ENCODE data around the gene RBM48. TPM values are rescaled to one million over a fixed set of nuclear protein-coding genes. Genes with fewer than 3 reads are reported as not detected.
"Not testable (repeated sequence)": the region's sequence is repeated elsewhere in the genome, so short reads cannot be mapped to it uniquely, and the experiment has no call there.

Gene RBM48
- total RNA-seq, 1 donor from 2014 or later = 10.9 TPM

DNA sequence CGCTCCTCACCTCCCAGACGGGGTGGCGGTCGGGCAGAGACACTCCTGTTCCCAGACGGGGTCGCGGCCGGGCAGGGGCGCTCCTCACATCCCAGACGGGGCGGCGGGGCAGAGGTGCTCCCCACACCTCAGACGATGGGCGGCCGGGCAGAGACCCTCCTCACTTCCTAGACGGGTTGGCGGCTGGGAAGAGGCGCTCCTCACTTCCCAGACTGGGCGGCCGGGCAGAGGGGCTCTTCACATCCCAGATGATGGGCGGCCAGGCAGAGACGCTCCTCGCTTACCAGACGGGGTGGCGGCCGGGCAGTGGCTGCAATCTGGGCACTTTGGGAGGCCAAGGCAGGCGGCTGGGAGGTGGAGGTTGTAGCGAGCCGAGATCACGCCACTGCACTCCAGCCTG is 16.5 kb downstream of the RBM48 start:
- DNase-seq (ENCODE audit: low spot score) = not testable (repeated sequence)

DNA sequence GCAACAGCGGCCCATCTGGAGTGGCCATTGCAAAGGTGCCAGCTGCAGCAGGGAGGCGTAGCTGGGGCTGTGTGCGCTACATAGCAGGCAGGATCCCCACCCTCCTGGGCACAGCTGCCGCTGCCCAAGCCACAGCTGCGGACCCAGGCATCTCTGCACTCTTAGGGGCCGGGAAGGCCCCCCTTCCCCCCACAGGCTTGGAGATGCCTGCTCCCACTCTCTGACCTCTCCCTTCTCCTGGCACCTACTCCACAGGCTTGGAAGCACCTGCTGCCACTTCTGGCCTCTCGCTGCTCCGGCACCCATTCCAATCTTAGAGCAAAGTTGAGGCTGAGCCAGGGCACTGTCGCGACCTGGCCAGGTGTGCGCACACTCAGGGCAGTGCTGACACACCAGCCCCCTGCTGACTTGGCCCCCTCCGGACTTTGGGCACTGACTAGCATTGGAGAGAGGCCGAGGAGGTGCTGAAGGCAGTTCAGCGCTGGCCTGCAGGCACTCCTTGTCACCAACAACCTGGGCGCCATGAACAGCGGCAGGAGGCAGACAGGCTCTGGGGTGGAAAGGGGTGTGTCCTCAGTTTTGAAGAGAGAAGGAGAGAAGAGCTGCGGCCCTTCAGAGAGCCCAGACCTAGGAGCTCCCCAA is 18.4 kb downstream of the RBM48 start:
- DNase-seq (ENCODE audit: low spot score) = no peak

DNA sequence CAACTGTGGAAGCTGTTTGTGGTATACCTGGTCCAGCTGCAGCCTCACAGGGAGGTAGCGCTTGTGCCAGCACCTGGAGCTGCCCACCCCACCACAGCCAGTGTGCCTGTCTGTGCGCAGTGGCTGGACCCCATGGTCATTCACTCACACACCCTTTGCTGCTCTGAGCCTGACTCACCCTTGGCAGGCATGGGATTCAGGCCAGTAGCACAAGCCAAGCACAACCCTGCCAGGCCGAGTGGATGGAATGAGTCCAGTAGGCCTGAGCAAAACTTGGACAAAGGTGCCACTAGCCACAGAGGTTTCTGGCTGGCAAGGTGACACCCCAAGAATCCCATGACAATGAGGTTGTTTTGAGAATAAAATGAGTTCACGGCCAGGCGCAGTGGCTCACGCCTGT is 19.0 kb downstream of the RBM48 start:
- no peak for DNase-seq (ENCODE audit: low spot score)

DNA sequence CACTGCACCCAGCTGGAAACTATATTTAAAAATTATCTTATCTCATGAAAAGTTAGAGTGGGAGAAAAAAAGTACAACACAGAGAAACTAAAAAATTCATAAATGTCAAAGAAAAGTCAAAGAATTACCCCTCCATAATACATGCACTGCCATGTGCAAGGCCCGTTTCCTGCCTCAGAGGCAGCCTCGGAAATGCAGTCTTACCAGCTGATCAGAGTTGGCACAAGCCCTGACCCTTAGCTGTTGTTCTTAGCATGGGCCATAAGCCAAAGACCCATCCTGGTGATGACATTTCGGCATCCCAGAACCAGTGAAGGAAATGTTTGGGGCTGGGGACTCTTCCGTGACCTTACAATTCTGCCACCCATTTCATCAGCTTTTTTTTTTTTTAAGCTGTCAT is 21.6 kb downstream of the RBM48 start:
- no peak for DNase-seq (ENCODE audit: low spot score)

DNA sequence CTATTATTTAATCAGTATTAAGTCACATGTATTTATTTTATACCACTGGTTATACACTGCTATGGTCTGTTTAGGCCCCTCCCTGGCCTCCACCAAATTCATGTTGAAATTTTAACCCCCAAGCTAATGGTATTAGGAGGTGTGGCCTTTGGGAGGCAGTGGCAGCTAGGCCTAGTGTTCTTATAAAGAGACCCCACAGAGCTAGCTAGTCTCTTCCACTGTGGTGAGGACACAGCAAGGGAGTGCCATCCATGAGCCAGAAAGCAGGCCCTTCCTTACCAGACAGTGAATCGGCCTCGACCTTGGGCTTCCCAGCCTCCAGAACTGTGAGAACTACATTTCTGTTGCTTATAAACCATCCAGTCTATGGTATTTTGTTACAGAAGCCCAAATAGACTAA is 28.7 kb downstream of the RBM48 start:
- DNase-seq (ENCODE audit: low spot score) = no peak

DNA sequence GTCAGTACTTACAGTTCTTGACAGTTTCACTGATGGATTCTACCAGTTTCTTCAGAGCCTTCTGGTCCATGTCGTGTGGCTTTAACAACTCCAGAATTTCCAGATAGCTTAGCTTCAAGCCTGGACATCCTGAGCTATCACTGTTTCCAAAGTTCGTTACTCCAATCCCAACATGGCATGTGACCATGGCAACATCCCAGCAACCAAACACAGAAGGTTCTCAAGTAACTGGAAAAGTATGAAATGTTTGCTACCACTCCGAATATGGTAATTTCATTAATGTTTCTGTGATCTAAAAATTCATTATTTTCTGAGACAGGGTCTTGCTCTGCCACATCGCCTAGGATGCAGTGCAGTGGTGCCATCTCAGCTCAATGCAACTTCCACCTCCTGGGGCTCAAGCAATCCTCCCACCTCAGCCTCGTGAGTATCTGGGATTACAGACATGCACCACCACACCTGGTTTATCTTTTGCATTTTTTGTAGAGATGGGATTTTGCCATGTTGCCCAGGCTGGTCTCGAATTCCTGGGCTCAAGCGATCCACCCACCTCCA is 29.3 kb downstream of the RBM48 start:
- no peak for DNase-seq (ENCODE audit: low spot score)

DNA sequence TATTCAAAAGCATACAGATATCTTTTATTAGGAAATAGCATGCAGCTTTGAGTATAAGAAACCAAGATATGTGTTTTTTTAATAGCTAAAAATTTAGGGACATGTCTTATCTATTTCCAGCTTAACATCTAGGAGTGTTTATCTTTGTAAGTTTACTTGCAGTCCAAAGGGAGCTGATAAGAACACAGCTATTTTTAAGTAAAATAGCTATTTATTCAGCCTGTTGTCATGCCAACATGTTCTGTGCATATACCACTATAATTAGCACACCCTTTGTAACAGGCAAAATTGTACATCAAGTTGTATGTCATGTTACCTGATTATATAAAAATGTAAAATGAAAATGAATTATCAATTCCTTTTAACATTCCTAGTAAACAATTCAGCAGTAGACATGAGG is 32.0 kb downstream of the RBM48 start:
- no peak for DNase-seq (ENCODE audit: low spot score)

DNA sequence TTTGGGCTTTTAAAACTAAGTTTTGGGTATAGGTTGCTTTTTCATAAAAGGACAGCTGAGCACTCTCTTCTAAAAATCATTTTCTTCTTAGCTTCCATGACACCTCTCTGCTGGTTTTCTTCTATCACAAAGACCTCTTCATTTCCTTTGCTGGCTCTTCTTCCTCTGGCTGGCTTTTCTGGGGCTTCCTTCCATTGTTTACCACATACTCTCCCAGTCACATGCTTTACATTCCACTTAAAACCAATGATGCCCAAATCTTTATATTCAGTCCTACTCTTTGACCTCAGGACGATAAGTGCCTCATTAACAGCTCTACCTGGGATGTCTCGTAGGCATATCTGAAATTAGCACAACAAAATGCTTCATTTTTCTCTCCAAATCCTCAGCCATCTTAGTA is 34.8 kb downstream of the RBM48 start:
- no peak for DNase-seq (ENCODE audit: low spot score)

DNA sequence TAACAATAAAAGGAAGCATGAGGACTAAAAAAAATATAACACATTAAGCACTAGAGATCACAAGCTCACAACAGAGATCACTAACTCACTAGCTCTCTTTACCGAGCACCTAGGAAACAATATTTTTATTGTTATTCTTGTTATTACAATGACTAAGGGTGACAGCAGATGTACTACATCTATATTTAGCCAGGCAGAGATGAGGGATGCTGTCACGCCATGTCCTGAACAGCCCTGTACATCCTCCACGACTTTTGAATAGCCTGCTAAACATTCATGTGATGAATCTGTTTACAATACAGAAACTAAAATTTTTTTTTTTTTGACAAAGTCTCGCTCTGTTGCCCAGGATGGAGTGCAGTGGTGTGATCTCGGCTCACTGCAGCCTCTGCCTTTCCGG is 38.9 kb downstream of the RBM48 start:
- DNase-seq (ENCODE audit: low spot score) = no peak

DNA sequence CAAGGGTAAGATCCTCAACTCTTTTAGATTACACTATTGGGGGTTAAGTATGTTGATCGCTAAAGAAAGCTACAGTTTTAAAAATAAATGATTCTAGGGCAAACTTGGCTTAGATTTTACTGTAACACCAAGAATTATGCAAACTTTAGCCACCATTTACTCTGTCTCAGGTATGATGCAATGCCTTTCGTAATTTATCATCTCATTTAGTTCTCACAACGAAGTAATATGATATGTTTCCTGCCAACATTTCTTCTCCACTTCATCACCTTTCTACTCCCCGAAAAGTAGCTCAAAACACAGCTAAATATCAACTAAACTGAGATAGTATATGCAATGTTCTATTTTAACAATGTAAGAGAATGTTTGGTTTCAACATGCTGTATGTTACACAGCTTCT is 40.5 kb downstream of the RBM48 start:
- DNase-seq (ENCODE audit: low spot score) = no peak

DNA sequence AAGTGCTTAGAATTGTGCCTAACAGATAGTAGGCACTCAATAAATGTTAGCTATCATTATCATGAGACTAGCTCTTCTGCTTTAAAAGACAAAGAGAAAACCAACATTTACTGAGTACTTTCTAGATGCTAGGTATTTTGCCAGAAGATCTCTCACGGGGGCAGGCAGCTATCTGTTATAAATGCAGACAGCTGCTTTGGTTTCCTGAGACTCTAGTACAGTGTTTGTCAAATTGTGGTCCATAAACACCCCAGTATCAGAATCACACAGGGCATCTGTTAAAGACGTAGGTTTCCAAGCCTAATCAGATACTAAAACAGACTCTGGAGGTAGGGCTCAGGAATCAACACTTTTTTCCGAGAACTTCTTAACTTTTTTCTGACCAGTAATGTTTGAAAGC is 47.7 kb downstream of the RBM48 start:
- no peak for DNase-seq (ENCODE audit: low spot score)

DNA sequence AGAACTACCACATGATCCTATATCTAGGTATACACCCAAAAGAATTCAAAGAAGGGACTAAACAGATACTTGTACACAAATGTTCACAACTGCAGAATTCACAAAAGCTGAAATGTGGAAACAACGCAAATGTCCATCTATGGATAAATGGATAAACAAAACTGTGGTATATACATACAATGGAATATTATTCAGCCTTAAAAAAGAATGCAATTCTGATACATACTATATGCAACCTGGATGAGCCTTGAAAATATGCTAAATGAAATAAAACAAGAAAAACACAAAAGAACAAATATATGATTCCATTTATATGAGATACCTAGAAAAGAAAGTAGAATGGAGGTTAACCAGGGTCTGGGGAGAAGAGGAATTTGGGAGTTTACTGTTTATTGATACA is 54.4 kb downstream of the RBM48 start:
- DNase-seq (ENCODE audit: low spot score) = no peak

DNA sequence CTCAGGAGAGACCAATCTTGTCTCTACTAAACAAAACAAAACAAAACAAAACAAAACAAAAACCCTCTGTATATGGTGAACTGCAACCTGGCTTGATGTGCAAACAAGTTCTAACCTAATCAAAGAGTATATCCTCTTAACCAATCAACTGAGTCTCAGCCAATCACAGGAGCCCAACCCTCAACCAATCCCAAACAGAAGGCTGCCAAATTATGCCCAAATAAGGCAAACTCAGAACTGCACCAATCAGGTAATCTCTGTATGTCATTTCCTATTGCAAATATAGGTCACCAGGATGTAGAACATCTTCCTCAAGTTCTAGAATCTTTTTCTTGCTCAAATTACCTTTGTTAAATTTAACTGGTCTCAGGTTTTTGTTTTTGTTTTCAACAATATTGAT is 56.4 kb downstream of the RBM48 start:
- no peak for DNase-seq (ENCODE audit: low spot score)

DNA sequence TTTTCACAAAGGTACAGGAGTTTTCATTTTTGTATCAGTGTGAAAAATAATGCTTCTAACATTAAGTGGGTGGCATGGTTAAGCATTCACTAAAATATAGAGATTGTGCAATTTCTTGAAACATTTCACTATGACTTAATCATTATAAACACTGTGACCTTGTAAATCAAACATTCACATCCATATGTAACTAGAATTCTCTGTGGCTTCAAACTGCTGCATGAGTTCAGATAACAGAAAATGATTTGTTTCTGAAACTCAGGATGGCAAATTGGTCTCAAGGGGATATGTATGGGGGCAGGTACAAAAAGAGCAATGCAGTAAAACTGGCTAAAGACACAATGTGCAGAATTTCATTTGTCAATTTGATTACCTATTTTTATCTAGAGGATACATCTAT is 57.8 kb downstream of the RBM48 start:
- no peak for DNase-seq (ENCODE audit: low spot score)

DNA sequence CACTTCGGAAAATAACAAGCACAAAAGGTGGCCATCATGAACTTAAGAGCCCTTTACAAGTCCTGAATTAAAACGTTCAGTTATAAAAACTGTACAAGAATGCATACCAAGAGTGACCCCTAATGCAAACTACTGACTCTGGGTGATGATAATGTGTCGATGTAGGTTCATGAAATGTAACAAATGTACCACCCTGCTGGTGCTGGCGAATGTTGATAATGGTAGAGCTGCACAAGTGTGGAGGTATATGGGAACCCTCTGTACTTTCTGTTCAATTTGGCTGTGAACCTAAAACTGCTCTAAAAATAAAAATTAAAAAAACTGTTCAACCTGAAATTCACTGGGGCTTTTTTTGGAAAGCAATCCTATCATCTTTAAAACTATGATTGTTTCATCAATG is 58.2 kb downstream of the RBM48 start:
- DNase-seq (ENCODE audit: low spot score) = no peak

Other genes starting within 250 kb of the RBM48 start
- gene GATAD1, start 81.3 kb upstream of the RBM48 start, total RNA-seq = 36.5 TPM
- not detected for gene ERVW-1, start 50.8 kb upstream of the RBM48 start, total RNA-seq
- 15.9 TPM for gene PEX1, start 275 bp upstream of the RBM48 start, total RNA-seq
- 19.5 TPM for gene FAM133B, start 61.6 kb downstream of the RBM48 start, total RNA-seq

All from mucosa of gallbladder (tissue), 1 donor.